Cortex of kidney (tissue), 1 donor: Measurements from ENCODE around the gene TNNC2.

Experiments used
- DNase-seq: peaks from one replicate; lab custom pipeline; 2025; lab: John Stamatoyannopoulos, UW

The TNNC2 gene

DNA sequence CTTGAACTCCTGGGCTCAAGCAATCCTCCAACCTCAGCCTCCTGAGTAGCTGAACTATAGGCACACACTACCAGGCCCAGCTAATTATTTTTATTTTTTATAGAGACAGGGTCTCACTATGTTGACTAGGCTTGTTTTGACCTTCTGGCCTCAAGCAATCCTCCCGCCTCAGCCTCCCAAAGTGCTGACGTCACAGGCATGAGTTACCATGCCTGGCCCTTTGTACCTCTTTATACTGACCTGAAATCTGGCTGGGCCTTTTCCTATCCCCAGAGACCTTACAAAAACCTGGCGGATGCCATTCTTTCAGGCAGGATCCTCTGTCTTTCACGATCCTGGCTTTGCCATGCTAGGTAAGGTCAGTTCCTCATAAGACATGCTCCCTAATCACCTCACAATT lies 47.0 kb downstream of the TNNC2 start:
- DNase-seq: no peak

DNA sequence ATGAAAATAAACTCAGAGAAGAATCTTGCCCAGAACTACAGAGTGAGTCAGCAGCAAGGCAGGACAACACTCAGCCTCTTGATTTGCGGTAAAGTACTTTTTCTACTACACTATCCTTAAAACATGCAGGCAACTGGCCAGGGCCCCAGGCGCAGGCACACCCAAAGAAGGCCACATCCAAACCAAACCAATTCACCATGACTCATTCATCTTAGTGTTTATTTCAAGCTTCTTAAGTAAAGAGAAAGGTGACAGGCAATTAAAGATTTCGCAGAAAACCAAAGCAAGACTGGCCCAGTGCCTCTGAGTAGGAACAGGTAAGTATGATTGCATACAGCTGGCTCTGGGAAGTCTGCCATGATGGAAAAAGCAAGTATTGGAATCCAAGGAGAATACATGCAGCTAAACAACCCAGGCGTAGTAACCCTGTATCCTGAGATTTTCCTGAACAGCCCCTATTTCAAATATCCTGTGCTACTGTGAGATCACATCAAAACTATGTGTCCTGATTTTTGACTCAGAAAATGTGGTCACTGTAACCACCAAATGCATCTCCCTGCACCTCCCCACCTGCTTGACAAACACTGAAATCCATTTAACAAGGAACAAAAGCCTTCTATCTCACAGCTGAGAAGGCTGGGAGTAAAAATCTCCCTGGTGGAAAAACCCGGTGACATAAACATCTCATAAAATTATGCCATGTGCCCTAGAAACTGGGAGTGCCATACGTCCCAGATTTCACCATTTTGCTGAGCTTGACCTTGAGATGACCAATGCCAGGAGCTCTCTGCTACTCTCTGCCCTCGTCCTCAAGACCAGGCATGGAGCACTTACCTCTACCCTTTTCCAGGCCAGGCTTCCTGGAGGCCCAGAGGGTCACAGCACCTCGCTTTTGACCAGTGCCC lies 47.8 kb downstream of the TNNC2 start:
- no peak for DNase-seq

DNA sequence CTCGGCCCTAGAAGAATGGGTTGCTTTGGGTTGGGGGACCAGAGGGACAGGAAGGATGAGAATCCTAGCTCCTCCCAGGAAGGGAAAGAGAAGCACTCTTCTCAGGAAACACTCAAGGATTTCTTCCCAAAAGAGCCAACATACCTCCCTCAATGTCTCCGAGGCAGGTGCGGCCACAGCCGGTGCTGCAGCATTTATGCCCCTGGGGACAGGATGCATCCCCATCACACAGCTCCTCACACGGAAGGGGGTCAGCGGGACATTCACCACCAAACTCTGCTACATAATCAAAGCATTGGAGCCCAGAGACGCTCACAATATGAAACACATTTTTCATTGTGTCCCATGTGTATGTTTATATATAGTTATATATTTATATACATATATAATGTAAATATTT lies 50.2 kb downstream of the TNNC2 start:
- no peak for DNase-seq

DNA sequence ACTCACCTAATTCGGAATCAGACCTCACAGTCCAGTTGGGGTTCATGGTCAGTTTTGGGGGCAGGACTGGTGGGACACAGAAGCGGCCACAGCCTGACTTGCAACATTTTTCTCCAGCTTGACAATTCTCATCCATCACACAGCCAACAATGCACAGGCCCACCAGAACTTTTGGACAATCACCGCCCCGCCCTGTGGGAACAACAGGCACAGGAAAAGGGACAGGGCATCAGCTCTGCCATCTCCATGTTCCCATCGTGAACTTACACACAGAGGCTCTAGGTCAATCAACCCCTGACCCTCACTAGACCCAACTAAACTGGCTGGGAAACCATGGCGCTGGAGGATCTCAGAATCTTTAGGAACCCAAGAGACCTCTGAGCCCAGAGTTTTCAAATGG lies 51.7 kb downstream of the TNNC2 start:
- DNase-seq: no peak

DNA sequence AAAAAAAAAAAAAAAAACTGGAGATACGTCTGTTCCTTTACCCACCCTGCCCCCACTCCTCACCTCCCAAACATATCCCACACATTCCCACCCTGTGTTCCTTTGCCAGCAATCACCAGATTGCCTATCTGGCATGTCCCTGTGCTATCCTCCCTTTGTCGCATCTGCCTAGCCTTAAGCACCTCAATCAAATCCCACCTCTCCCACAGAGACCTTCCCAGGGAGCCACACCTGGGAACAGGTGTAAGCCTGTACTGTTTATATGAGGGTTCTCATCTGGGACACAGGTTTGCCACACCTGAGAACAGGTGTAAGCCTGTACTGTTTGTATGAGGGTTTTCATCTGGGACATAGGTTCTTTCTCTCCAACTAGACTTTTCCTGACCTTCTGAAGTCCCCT lies 52.2 kb downstream of the TNNC2 start:
- no peak for DNase-seq
